NK-92 (cell line): ENCODE measurements around the gene CHID1.

ENCODE experiments used
- DNase-seq: peaks from one replicate; lab custom pipeline; 2025; ENCODE audit not compliant: unreplicated experiment; lab: John Stamatoyannopoulos, UW

The CHID1 gene

GRCh38 chr11:865462-866430, 44.9 kb downstream of the CHID1 start:
- DNase-seq, result no peak

- DNase-seq, result no peak
Observed at GRCh38 chr11:864898-865297, 45.7 kb downstream of the CHID1 start.

- DNase-seq, result no peak
Observed at GRCh38 chr11:863910-864827, 46.4 kb downstream of the CHID1 start.

- DNase-seq, result no peak
Observed at GRCh38 chr11:863023-863909, 47.3 kb downstream of the CHID1 start.

GRCh38 chr11:862696-863022, 48.0 kb downstream of the CHID1 start:
- DNase-seq, result no peak

- no peak for DNase-seq
Observed at GRCh38 chr11:862081-862661, 48.4 kb downstream of the CHID1 start.

- DNase-seq, result no peak
Observed at GRCh38 chr11:861105-861479, 49.5 kb downstream of the CHID1 start.

GRCh38 chr11:860234-861104, 50.1 kb downstream of the CHID1 start:
- no peak for DNase-seq

GRCh38 chr11:859394-860131, 51.0 kb downstream of the CHID1 start:
- no peak for DNase-seq

GRCh38 chr11:858762-859339, 51.8 kb downstream of the CHID1 start:
- DNase-seq, result no peak

- DNase-seq, result no peak
Observed at GRCh38 chr11:858053-858761, 52.4 kb downstream of the CHID1 start.

- no peak for DNase-seq
Observed at GRCh38 chr11:856397-856796, 54.2 kb downstream of the CHID1 start.

GRCh38 chr11:855796-856195, 54.8 kb downstream of the CHID1 start:
- no peak for DNase-seq

- no peak for DNase-seq
Observed at GRCh38 chr11:855330-855674, 55.3 kb downstream of the CHID1 start.

GRCh38 chr11:854601-855329, 55.8 kb downstream of the CHID1 start:
- no peak for DNase-seq

GRCh38 chr11:853682-854448, 56.7 kb downstream of the CHID1 start:
- no peak for DNase-seq

GRCh38 chr11:852762-853161, 57.8 kb downstream of the CHID1 start:
- DNase-seq, result no peak
